Fibroblast of the aortic adventitia (primary cell): Measurements from ENCODE around the gene PRMT6. TPM values are rescaled to one million over a fixed set of nuclear protein-coding genes. Genes with fewer than 3 reads are reported as not detected.
"Not testable (repeated sequence)": the region's sequence is repeated elsewhere in the genome, so short reads cannot be mapped to it uniquely, and the experiment has no call there.

ENCODE experiments used
- DNase-seq: peaks from one replicate; pipeline ENCODE4 v3.0.0-alpha.2; 2010; ENCODE audit warnings: low read depth
- H3K4me3 ChIP-seq: 2 replicates; pipeline ENCODE4 v1.5.1; 2011; ENCODE audit warnings: low read depth, mild to moderate bottlenecking, control low read depth, low read length, moderate library complexity
- CTCF ChIP-seq: IDR thresholded peaks from 2 replicates; pipeline ENCODE4 v1.5.1; 2011; ENCODE audit warnings: mild to moderate bottlenecking, low read length, control low read depth, inconsistent platforms; ENCODE audit not compliant: insufficient read depth
- total RNA-seq: library from RNA; depleted of rRNA; stranded (reverse); fragments of >200 nt; gene quantifications from 2 replicates; pipeline ENCODE4 v1.2.3, GENCODE V29; 2012; ENCODE audit warnings: low replicate concordance

PRMT6 gene
- total RNA-seq, 1 donor, result 18.3 TPM

DNA sequence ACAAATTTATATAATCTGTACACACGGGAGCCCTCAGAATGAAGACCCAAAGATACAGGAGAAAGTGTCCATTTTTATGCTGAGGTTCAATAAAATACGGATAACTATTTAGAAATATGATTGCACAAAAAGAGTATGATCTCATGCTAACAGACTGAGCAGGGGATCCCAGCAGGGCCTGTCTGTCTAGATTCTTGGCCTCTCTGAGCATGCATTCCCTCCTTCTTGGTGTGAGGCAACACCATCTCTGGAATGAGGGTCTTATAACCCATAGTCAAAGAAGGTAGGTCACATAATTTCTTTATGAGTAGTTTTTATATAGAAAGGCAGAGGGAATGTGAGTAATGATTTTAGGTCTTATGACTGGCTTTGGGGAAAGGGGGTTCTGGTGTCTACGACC, 5.4 kb downstream of the PRMT6 start:
- no peak overlapping the region for H3K4me3 ChIP-seq
- no peak for TF ChIP-seq CTCF
- DNase-seq, result no peak

DNA sequence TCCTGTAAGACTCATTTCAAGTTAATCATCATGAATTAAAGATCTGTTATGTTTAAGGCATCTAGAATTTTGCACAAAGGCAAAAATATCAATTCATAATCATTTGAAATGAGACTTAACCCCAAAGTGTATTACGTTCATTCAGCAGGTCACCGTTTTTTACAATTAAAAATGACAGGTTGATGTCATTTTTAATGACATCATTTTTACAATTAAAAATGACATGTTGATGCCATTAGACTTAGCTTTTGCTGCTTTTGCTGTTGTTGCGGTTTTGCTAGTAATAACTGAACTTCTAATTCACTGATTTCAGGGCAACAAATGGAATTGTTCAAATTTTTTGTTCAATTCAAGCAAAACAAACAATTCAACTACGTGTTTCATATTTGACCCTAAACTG, 17.0 kb downstream of the PRMT6 start:
- no peak for TF ChIP-seq CTCF
- no peak for DNase-seq
- H3K4me3 ChIP-seq, result no peak overlapping the region

- peak; percentile 47 for DNase-seq
- no peak for TF ChIP-seq CTCF
- no peak overlapping the region for H3K4me3 ChIP-seq
These were observed 20.4 kb downstream of the PRMT6 start for GRCh38 chr1:107076841-107077240.

GRCh38 chr1:107079249-107079648, 22.8 kb downstream of the PRMT6 start:
- DNase-seq, result no peak
- H3K4me3 ChIP-seq, result no peak overlapping the region
- no peak for TF ChIP-seq CTCF

- DNase-seq, result no peak
- no peak for TF ChIP-seq CTCF
- no peak overlapping the region for H3K4me3 ChIP-seq
These were observed 24.6 kb downstream of the PRMT6 start for GRCh38 chr1:107081102-107081501.

GRCh38 chr1:107091418-107091817, 34.9 kb downstream of the PRMT6 start:
- TF ChIP-seq CTCF, result no peak
- no peak overlapping the region for H3K4me3 ChIP-seq
- no peak for DNase-seq

- not testable (repeated sequence) for H3K4me3 ChIP-seq, DNase-seq
These were observed 36.9 kb downstream of the PRMT6 start for GRCh38 chr1:107093395-107093794.
